Endothelial cell of umbilical vein (primary cell): Measurements from ENCODE around the gene RGS11. TPM values are rescaled to one million over a fixed set of nuclear protein-coding genes. Genes with fewer than 3 reads are reported as not detected.

ENCODE experiments used
- BruUV-seq: library from RNA; stranded (reverse); fragments of 400-500 nt; replicated peaks from 2 replicates; lab custom pipeline; 2021; lab: Mats Ljungman, UMichigan
- CTCF ChIA-PET: fragments of 300-600, 350-600 bp; sonication (Branson Sonifier 250); formaldehyde crosslinking; loops from one replicate; lab custom pipeline; 2021; ENCODE audit warnings: antibody characterized with exemption, inconsistent platforms; lab: Charles Lee
- POLR2A ChIA-PET: fragments of 300-600, 350-600 bp; sonication (Branson Sonifier 250); formaldehyde crosslinking; loops from one replicate; lab custom pipeline; 2021; ENCODE audit warnings: antibody characterized with exemption, inconsistent platforms; lab: Charles Lee
- DNase-seq: peaks from one replicate; pipeline ENCODE4 v3.0.0-alpha.2; 2011; ENCODE audit warnings: low read depth, low spot score
- FAIRE-seq: peaks from 2 replicates; lab custom pipeline; 2011; peaks lifted over from hg19 to GRCh38; lab: Jason Lieb, UNC
- H2AFZ ChIP-seq: 2 replicates; pipeline ENCODE4 v1.6.0; 2012; ENCODE audit warnings: low read depth, low read length, control low read depth, inconsistent platforms
- H3K27ac ChIP-seq: 2 replicates; pipeline ENCODE4 v1.5.1; 2011; ENCODE audit warnings: low read depth, mild to moderate bottlenecking, control low read depth, low read length, moderate library complexity; ENCODE audit not compliant: insufficient read depth
- H3K27me3 ChIP-seq, 2 experiments: 2 replicates each; pipeline versions ENCODE4 v1.6.0 to v1.6.1; 2011; ENCODE audit warnings: low read length in 2 of 2, mixed read lengths in 1 of 2; ENCODE audit not compliant: control insufficient read depth in 2 of 2, insufficient read depth in 2 of 2
- H3K36me3 ChIP-seq, 2 experiments: 2 replicates in 1 of 2; 3 replicates in 1 of 2; pipeline ENCODE4 v1.5.1; 2011; ENCODE audit warnings: low read length in 2 of 2, mild to moderate bottlenecking in 1 of 2, moderate library complexity in 1 of 2; ENCODE audit not compliant: control insufficient read depth in 2 of 2, insufficient read depth in 2 of 2; ENCODE audit errors: extremely low read depth in 1 of 2
- H3K4me1 ChIP-seq: 3 replicates; pipeline ENCODE4 v1.5.1; 2011; ENCODE audit warnings: mild to moderate bottlenecking, low read length; ENCODE audit not compliant: control insufficient read depth, insufficient read depth; ENCODE audit errors: extremely low read depth
- H3K4me2 ChIP-seq: 2 replicates; pipeline ENCODE4 v1.6.1; 2011; ENCODE audit warnings: low read length, control low read depth, mixed read lengths; ENCODE audit not compliant: insufficient read depth
- H3K4me3 ChIP-seq, 3 experiments: fragments of 200-600 bp in 1 of 3; sonication (generic), shearing (Covaris generic) in 1 of 3; replicated peaks in 1 of 3; 2 replicates each; pipeline ENCODE4 v1.5.1; 2011 to 2016; ENCODE audit warnings: control low read depth in 3 of 3, low read length in 3 of 3, mild to moderate bottlenecking in 2 of 3, inconsistent platforms in 1 of 3, low read depth in 1 of 3, moderate library complexity in 1 of 3; ENCODE audit not compliant: insufficient read depth in 1 of 3
- H3K79me2 ChIP-seq: 2 replicates; pipeline ENCODE4 v1.6.0; 2012; ENCODE audit warnings: low read length, inconsistent platforms; ENCODE audit not compliant: control insufficient read depth, insufficient read depth
- H3K9ac ChIP-seq: replicated peaks from 2 replicates; pipeline ENCODE3; 2011; ENCODE audit warnings: low read length, control low read depth; ENCODE audit not compliant: insufficient read depth; ENCODE audit errors: extremely low read depth
- H3K9me1 ChIP-seq: replicated peaks from 3 replicates; pipeline ENCODE4 v1.6.0; 2011; ENCODE audit warnings: mild to moderate bottlenecking, low read length; ENCODE audit not compliant: control insufficient read depth, insufficient read depth; ENCODE audit errors: extremely low read depth
- H3K9me3 ChIP-seq: replicated peaks from 2 replicates; pipeline ENCODE4 v1.5.1; 2012; ENCODE audit warnings: low read length, inconsistent platforms; ENCODE audit not compliant: control insufficient read depth, insufficient read depth
- H4K20me1 ChIP-seq: replicated peaks from 2 replicates; pipeline ENCODE3; 2011; ENCODE audit warnings: mild to moderate bottlenecking, low read length; ENCODE audit not compliant: control insufficient read depth, insufficient read depth; ENCODE audit errors: extremely low read depth
- CTCF ChIP-seq, 2 donors: IDR thresholded peaks; 1 replicate in 1 of 2; 2 replicates in 1 of 2; pipeline ENCODE4 v1.5.1; 2011; ENCODE audit warnings: low read length in 2 of 2, mild to moderate bottlenecking in 2 of 2, moderate library complexity in 2 of 2, control low read depth in 1 of 2, inconsistent platforms in 1 of 2, low read depth in 1 of 2; ENCODE audit not compliant: insufficient read depth in 1 of 2; ENCODE audit errors: extremely low read depth in 1 of 2
- EZH2 ChIP-seq: IDR thresholded peaks from 2 replicates; pipeline ENCODE4 v1.6.1; 2012; ENCODE audit warnings: borderline replicate concordance, low read depth, mild to moderate bottlenecking, moderate library complexity, low read length, inconsistent platforms; ENCODE audit not compliant: severe bottlenecking
- FOS ChIP-seq: IDR thresholded peaks from 2 replicates; pipeline ENCODE4 v1.6.1; 2011; ENCODE audit warnings: mild to moderate bottlenecking, low read length, moderate library complexity, borderline replicate concordance; ENCODE audit not compliant: insufficient read depth
- GATA2 ChIP-seq: IDR thresholded peaks from 2 replicates; pipeline ENCODE4 v1.7.0; 2011; ENCODE audit warnings: low read depth, mild to moderate bottlenecking, moderate library complexity, mixed read lengths, low read length; ENCODE audit not compliant: insufficient read length, insufficient read depth
- JUN ChIP-seq: IDR thresholded peaks from 2 replicates; pipeline ENCODE4 v1.6.1; 2011; ENCODE audit warnings: borderline replicate concordance, low read depth; ENCODE audit not compliant: insufficient read length, insufficient read depth
- MAX ChIP-seq: IDR thresholded peaks from 2 replicates; pipeline ENCODE4 v1.6.1; 2011; ENCODE audit not compliant: insufficient read depth, insufficient read length
- MYC ChIP-seq: IDR thresholded peaks from one replicate; pipeline ENCODE4 v1.6.1; 2011; ENCODE audit warnings: mild to moderate bottlenecking, low read depth, low read length
- POLR2A ChIP-seq: IDR thresholded peaks from 2 replicates; pipeline ENCODE4 v1.6.1; 2012; ENCODE audit warnings: low read depth, mild to moderate bottlenecking, control low read depth, low read length
- POLR2AphosphoS5 ChIP-seq: IDR thresholded peaks from 2 replicates; pipeline ENCODE4 v1.6.1; 2012; ENCODE audit warnings: low read depth, mild to moderate bottlenecking, control low read depth, low read length, moderate library complexity; ENCODE audit not compliant: insufficient read depth
- dilution Hi-C: fragments of 300-500 bp; cut with MboI; formaldehyde crosslinking; loops from one replicate; pipeline ENCODE4 v1.15.0; 2019; ENCODE audit warnings: low sequenced_read_pairs; ENCODE audit not compliant: extremely low pct_ligation_motif_present
- intact Hi-C: fragments of 100-400 bp; cut with micrococcal nuclease; formaldehyde crosslinking; loops from one replicate; pipeline ENCODE4 v1.10.0; 2022
- polyA plus RNA-seq, 4 experiments: library from polyadenylated mRNA; depleted of rRNA in 3 of 4; stranded (reverse) in 3 of 4; unstranded in 1 of 4; fragments of >200 nt; gene quantifications; 2 replicates each; pipeline versions ENCODE4 v1.2.1 to v1.2.3, GENCODE V29; 2011 to 2012; ENCODE audit warnings: missing spikeins in 1 of 4
- total RNA-seq: library from RNA; stranded (reverse); gene quantifications from 2 replicates; pipeline ENCODE4 v1.2.3, GENCODE V29; 2021

Gene RGS11
- total and polyA plus RNA-seq, 2 donors (not counting 3 experiments of a cell fraction or from before 2014, with no cell fraction given), result 3.0 to 4.9 TPM

GRCh38 chr16:287981-288920 is 12.5 kb upstream of the RGS11 start:
- no TSS peak for BruUV-seq
- TF ChIP-seq FOS (no peak), CTCF (IDR thresholded peaks at IDR 0.05; ENCODE audit: extremely low read depth in 1 of 2, insufficient read depth in 1 of 2, low read depth in 1 of 2, low read length in 2 of 2) (no peak), GATA2 (no peak), POLR2A (no peak), MAX (no peak), POLR2AphosphoS5 (no peak), JUN (no peak), MYC (no peak), EZH2 (no peak)
- Histone ChIP-seq H3K27ac (no peak overlapping the region), H3K4me3 (no peak overlapping the region), H4K20me1 (no peaks in the 10 kb centered on the region), H3K9me3 (no peaks in the 10 kb centered on the region), H3K9me1 (no peaks in the 10 kb centered on the region), H3K9ac (no peak overlapping the region), H3K27me3 (no peaks in the 10 kb centered on the region), H2AFZ (no peak overlapping the region), H3K79me2 (no peaks in the 10 kb centered on the region), H3K4me2 (no peak overlapping the region), H3K4me1 (no peaks in the 10 kb centered on the region), H3K36me3 (peaks cover 0 to 31% of the 10 kb centered on the region in 2 experiments)
- intact Hi-C loops, result no loop called here
- DNase-seq, result no peak
- no peak for FAIRE-seq
- POLR2A ChIA-PET, result no interaction called here
- CTCF ChIA-PET, result no interaction called here
- dilution Hi-C loops, result no loop called here
